Measurements from ENCODE around the gene PHF19.

The PHF19 gene

GRCh38 chr9:120874226-120875194 is 2.5 kb downstream of the PHF19 start:
- H3K4me1 ChIP-seq (ENCODE audit: control insufficient read depth in 5 of 5, insufficient read depth in 5 of 5, low read length in 5 of 5) = peaks cover 0 to 26% (median 16%) of the 10 kb centered on the region in 5 donors
- H3K36me3 ChIP-seq (ENCODE audit: control insufficient read depth in 5 of 5, insufficient read depth in 5 of 5, low read length in 5 of 5) = peaks cover 0 to 11% (median 5%) of the 10 kb centered on the region in 5 donors
- H3K27me3 ChIP-seq (ENCODE audit: control insufficient read depth in 5 of 5, insufficient read depth in 4 of 5, low read length in 5 of 5) = peaks cover 0 to 5% (median 4%) of the 10 kb centered on the region in 5 donors
- H3K9me3 ChIP-seq (ENCODE audit: control insufficient read depth in 5 of 5, low read length in 5 of 5) = no peaks in the 10 kb centered on the region
- H3K4me3 ChIP-seq (ENCODE audit: low read depth in 1 of 5, low read length in 5 of 5) = no peak overlapping the region
- H3K9ac ChIP-seq (ENCODE audit: low read length in 5 of 5) = no peak overlapping the region
- no peak overlapping the region for H3K27ac ChIP-seq (ENCODE audit: low read depth, low read length)

- Histone ChIP-seq H3K9me3 (ENCODE audit: control insufficient read depth in 5 of 5, low read length in 5 of 5) (no peaks in the 10 kb centered on the region), H3K4me1 (ENCODE audit: control insufficient read depth in 5 of 5, insufficient read depth in 5 of 5, low read length in 5 of 5) (peaks cover 0 to 33% (median 21%) of the 10 kb centered on the region in 5 donors), H3K9ac (ENCODE audit: low read length in 5 of 5) (no peak overlapping the region), H3K27me3 (ENCODE audit: control insufficient read depth in 5 of 5, insufficient read depth in 4 of 5, low read length in 5 of 5) (peaks cover 0 to 4% (median 2%) of the 10 kb centered on the region in 5 donors), H3K36me3 (ENCODE audit: control insufficient read depth in 5 of 5, insufficient read depth in 5 of 5, low read length in 5 of 5) (peaks cover 0 to 11% (median 5%) of the 10 kb centered on the region in 5 donors), H3K27ac (ENCODE audit: low read depth, low read length) (no peak overlapping the region), H3K4me3 (ENCODE audit: low read depth in 1 of 5, low read length in 5 of 5) (no peak overlapping the region)
Observed at GRCh38 chr9:120873512-120873911, 3.5 kb downstream of the PHF19 start.

GRCh38 chr9:120872791-120873502 is 4.0 kb downstream of the PHF19 start:
- Histone ChIP-seq H3K4me3 (ENCODE audit: low read depth in 1 of 5, low read length in 5 of 5) (no peak overlapping the region), H3K9me3 (ENCODE audit: control insufficient read depth in 5 of 5, low read length in 5 of 5) (no peaks in the 10 kb centered on the region), H3K4me1 (ENCODE audit: control insufficient read depth in 5 of 5, insufficient read depth in 5 of 5, low read length in 5 of 5) (peaks cover 4 to 33% (median 26%) of the 10 kb centered on the region in 5 donors), H3K9ac (ENCODE audit: low read length in 5 of 5) (no peak overlapping the region), H3K36me3 (ENCODE audit: control insufficient read depth in 5 of 5, insufficient read depth in 5 of 5, low read length in 5 of 5) (peaks cover 0 to 11% (median 5%) of the 10 kb centered on the region in 5 donors), H3K27ac (ENCODE audit: low read depth, low read length) (no peak overlapping the region), H3K27me3 (ENCODE audit: control insufficient read depth in 5 of 5, insufficient read depth in 4 of 5, low read length in 5 of 5) (peaks cover 0 to 4% (median 0%) of the 10 kb centered on the region in 5 donors)

GRCh38 chr9:120870206-120870605 is 6.8 kb downstream of the PHF19 start:
- H3K4me1 ChIP-seq (ENCODE audit: control insufficient read depth in 5 of 5, insufficient read depth in 5 of 5, low read length in 5 of 5) = peaks cover 5 to 34% (median 26%) of the 10 kb centered on the region in 5 donors
- H3K9ac ChIP-seq (ENCODE audit: low read length in 5 of 5) = no peak overlapping the region
- H3K27ac ChIP-seq (ENCODE audit: low read depth, low read length) = no peak overlapping the region
- no peaks in the 10 kb centered on the region for H3K27me3 ChIP-seq (ENCODE audit: control insufficient read depth in 5 of 5, insufficient read depth in 4 of 5, low read length in 5 of 5)
- H3K4me3 ChIP-seq (ENCODE audit: low read depth in 1 of 5, low read length in 5 of 5) = no peak overlapping the region
- no peaks in the 10 kb centered on the region for H3K9me3 ChIP-seq (ENCODE audit: control insufficient read depth in 5 of 5, low read length in 5 of 5)
- peaks cover 0 to 11% (median 6%) of the 10 kb centered on the region in 5 donors for H3K36me3 ChIP-seq (ENCODE audit: control insufficient read depth in 5 of 5, insufficient read depth in 5 of 5, low read length in 5 of 5)

GRCh38 chr9:120869726-120870125 is 7.3 kb downstream of the PHF19 start:
- Histone ChIP-seq H3K4me3 (ENCODE audit: low read depth in 1 of 5, low read length in 5 of 5) (peak overlapping the region in 1 of 5 donors; percentile 80), H3K27ac (ENCODE audit: low read depth, low read length) (peak overlapping the region; percentile 75), H3K9ac (ENCODE audit: low read length in 5 of 5) (peak overlapping the region in 2 of 5 donors; percentile 58 to 77), H3K27me3 (ENCODE audit: control insufficient read depth in 5 of 5, insufficient read depth in 4 of 5, low read length in 5 of 5) (no peaks in the 10 kb centered on the region), H3K9me3 (ENCODE audit: control insufficient read depth in 5 of 5, low read length in 5 of 5) (no peaks in the 10 kb centered on the region), H3K36me3 (ENCODE audit: control insufficient read depth in 5 of 5, insufficient read depth in 5 of 5, low read length in 5 of 5) (peaks cover 0 to 11% (median 6%) of the 10 kb centered on the region in 5 donors), H3K4me1 (ENCODE audit: control insufficient read depth in 5 of 5, insufficient read depth in 5 of 5, low read length in 5 of 5) (peaks cover 7 to 37% (median 28%) of the 10 kb centered on the region in 5 donors)

GRCh38 chr9:120869360-120869687 is 7.7 kb downstream of the PHF19 start:
- Histone ChIP-seq H3K9ac (ENCODE audit: low read length in 5 of 5) (peak overlapping the region in 4 of 5 donors; percentile 58 to 77 (median 66)), H3K27me3 (ENCODE audit: control insufficient read depth in 5 of 5, insufficient read depth in 4 of 5, low read length in 5 of 5) (no peaks in the 10 kb centered on the region), H3K9me3 (ENCODE audit: control insufficient read depth in 5 of 5, low read length in 5 of 5) (no peaks in the 10 kb centered on the region), H3K4me3 (ENCODE audit: low read depth in 1 of 5, low read length in 5 of 5) (peak overlapping the region in 4 of 5 donors; percentile 77 to 83 (median 79)), H3K4me1 (ENCODE audit: control insufficient read depth in 5 of 5, insufficient read depth in 5 of 5, low read length in 5 of 5) (peaks cover 7 to 37% (median 28%) of the 10 kb centered on the region in 5 donors), H3K36me3 (ENCODE audit: control insufficient read depth in 5 of 5, insufficient read depth in 5 of 5, low read length in 5 of 5) (peaks cover 0 to 11% (median 6%) of the 10 kb centered on the region in 5 donors), H3K27ac (ENCODE audit: low read depth, low read length) (peak overlapping the region; percentile 75)

- Histone ChIP-seq H3K9ac (ENCODE audit: low read length in 5 of 5) (peak overlapping the region; percentile 58 to 77 (median 71)), H3K27me3 (ENCODE audit: control insufficient read depth in 5 of 5, insufficient read depth in 4 of 5, low read length in 5 of 5) (no peaks in the 10 kb centered on the region), H3K9me3 (ENCODE audit: control insufficient read depth in 5 of 5, low read length in 5 of 5) (no peaks in the 10 kb centered on the region), H3K4me3 (ENCODE audit: low read depth in 1 of 5, low read length in 5 of 5) (peak overlapping the region; percentile 77 to 84 (median 80)), H3K36me3 (ENCODE audit: control insufficient read depth in 5 of 5, insufficient read depth in 5 of 5, low read length in 5 of 5) (peaks cover 0 to 12% (median 4%) of the 10 kb centered on the region in 5 donors), H3K27ac (ENCODE audit: low read depth, low read length) (peak overlapping the region; percentile 79), H3K4me1 (ENCODE audit: control insufficient read depth in 5 of 5, insufficient read depth in 5 of 5, low read length in 5 of 5) (peaks cover 7 to 37% (median 28%) of the 10 kb centered on the region in 5 donors)
Observed at GRCh38 chr9:120868676-120869359, 8.2 kb downstream of the PHF19 start.

- peak overlapping the region; percentile 79 for H3K27ac ChIP-seq (ENCODE audit: low read depth, low read length)
- peak overlapping the region; percentile 18 to 73 (median 58) for H3K9ac ChIP-seq (ENCODE audit: low read length in 5 of 5)
- peak overlapping the region; percentile 49 to 84 (median 63) for H3K4me3 ChIP-seq (ENCODE audit: low read depth in 1 of 5, low read length in 5 of 5)
- peaks cover 7 to 37% (median 28%) of the 10 kb centered on the region in 5 donors for H3K4me1 ChIP-seq (ENCODE audit: control insufficient read depth in 5 of 5, insufficient read depth in 5 of 5, low read length in 5 of 5)
- no peaks in the 10 kb centered on the region for H3K9me3 ChIP-seq (ENCODE audit: control insufficient read depth in 5 of 5, low read length in 5 of 5)
- peaks cover 0 to 16% (median 4%) of the 10 kb centered on the region in 5 donors for H3K36me3 ChIP-seq (ENCODE audit: control insufficient read depth in 5 of 5, insufficient read depth in 5 of 5, low read length in 5 of 5)
- H3K27me3 ChIP-seq (ENCODE audit: control insufficient read depth in 5 of 5, insufficient read depth in 4 of 5, low read length in 5 of 5) = no peaks in the 10 kb centered on the region
Observed at GRCh38 chr9:120868339-120868675, 8.7 kb downstream of the PHF19 start.

- no peaks in the 10 kb centered on the region for H3K9me3 ChIP-seq (ENCODE audit: control insufficient read depth in 5 of 5, low read length in 5 of 5)
- H3K36me3 ChIP-seq (ENCODE audit: control insufficient read depth in 5 of 5, insufficient read depth in 5 of 5, low read length in 5 of 5) = peaks cover 0 to 18% (median 5%) of the 10 kb centered on the region in 5 donors
- peak overlapping the region; percentile 79 for H3K27ac ChIP-seq (ENCODE audit: low read depth, low read length)
- peaks cover 7 to 37% (median 28%) of the 10 kb centered on the region in 5 donors for H3K4me1 ChIP-seq (ENCODE audit: control insufficient read depth in 5 of 5, insufficient read depth in 5 of 5, low read length in 5 of 5)
- peak overlapping the region; percentile 49 to 84 (median 63) for H3K4me3 ChIP-seq (ENCODE audit: low read depth in 1 of 5, low read length in 5 of 5)
- no peaks in the 10 kb centered on the region for H3K27me3 ChIP-seq (ENCODE audit: control insufficient read depth in 5 of 5, insufficient read depth in 4 of 5, low read length in 5 of 5)
- peak overlapping the region in 2 of 5 donors; percentile 63 to 73 for H3K9ac ChIP-seq (ENCODE audit: low read length in 5 of 5)
Observed at GRCh38 chr9:120867676-120868338, 9.2 kb downstream of the PHF19 start.

Data from subcutaneous abdominal adipose tissue (tissue), 5 donors.